ENCODE measurements around the gene PDE3B.
"Not testable (repeated sequence)": the region's sequence is repeated elsewhere in the genome, so short reads cannot be mapped to it uniquely, and the experiment has no call there.

Gene PDE3B

DNA sequence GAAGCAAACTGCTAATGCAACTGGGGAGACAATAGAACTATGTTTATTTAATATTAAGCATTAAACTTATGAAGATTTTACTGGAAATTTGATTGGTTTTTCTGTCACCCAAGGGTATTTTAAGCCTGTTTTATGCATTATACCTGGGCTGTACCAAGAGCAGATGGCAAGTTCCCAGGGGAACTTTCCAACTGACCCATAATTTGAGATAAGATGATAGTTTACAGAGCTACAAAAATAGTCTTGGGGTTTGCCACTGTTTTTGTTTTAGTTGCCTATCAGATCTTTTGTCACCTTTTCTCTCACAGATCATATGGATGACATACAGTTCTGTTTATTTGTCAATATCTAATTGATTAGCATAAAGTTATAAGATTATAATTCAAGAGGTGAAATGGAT is 43.9 kb downstream of the PDE3B start:
- no peak overlapping the region for H3K4me3 ChIP-seq (ENCODE audit: low read depth in 1 of 2, low read length in 2 of 2)
- H3K27me3 ChIP-seq (ENCODE audit: low read depth, low read length), result no peaks in the 10 kb centered on the region
- H3K36me3 ChIP-seq (ENCODE audit: control insufficient read depth in 1 of 2, insufficient read depth in 2 of 2, low read length in 2 of 2), result no peaks in the 10 kb centered on the region
- no peak overlapping the region for H3K27ac ChIP-seq (ENCODE audit: low read length)
- H3K9me3 ChIP-seq (ENCODE audit: control insufficient read depth in 1 of 2, low read length in 2 of 2), result peaks cover 0 to 3% of the 10 kb centered on the region in 2 donors
- H3K4me1 ChIP-seq (ENCODE audit: control insufficient read depth in 1 of 2, insufficient read depth in 2 of 2, low read length in 2 of 2), result no peaks in the 10 kb centered on the region

- Histone ChIP-seq H3K4me1 (ENCODE audit: control insufficient read depth in 1 of 2, insufficient read depth in 2 of 2, low read length in 2 of 2) (no peaks in the 10 kb centered on the region), H3K36me3 (ENCODE audit: control insufficient read depth in 1 of 2, insufficient read depth in 2 of 2, low read length in 2 of 2) (no peaks in the 10 kb centered on the region), H3K9me3 (ENCODE audit: control insufficient read depth in 1 of 2, low read length in 2 of 2) (peaks cover 0 to 8% of the 10 kb centered on the region in 2 donors), H3K4me3 (ENCODE audit: low read depth in 1 of 2, low read length in 2 of 2) (no peak overlapping the region), H3K27ac (ENCODE audit: low read length) (no peak overlapping the region), H3K27me3 (ENCODE audit: low read depth, low read length) (no peaks in the 10 kb centered on the region)
Measured at GRCh38 chr11:14687943-14688627, 44.5 kb downstream of the PDE3B start.

- H3K27me3 ChIP-seq (ENCODE audit: low read depth, low read length); H3K27ac ChIP-seq (ENCODE audit: low read length); H3K4me1 ChIP-seq (ENCODE audit: control insufficient read depth in 1 of 2, insufficient read depth in 2 of 2, low read length in 2 of 2): not testable (repeated sequence)
Measured at GRCh38 chr11:14695656-14696055, 52.1 kb downstream of the PDE3B start.

GRCh38 chr11:14698771-14699170 is 55.2 kb downstream of the PDE3B start:
- Histone ChIP-seq H3K4me3 (ENCODE audit: low read depth in 1 of 2, low read length in 2 of 2) (no peak overlapping the region), H3K27me3 (ENCODE audit: low read depth, low read length) (no peaks in the 10 kb centered on the region), H3K4me1 (ENCODE audit: control insufficient read depth in 1 of 2, insufficient read depth in 2 of 2, low read length in 2 of 2) (no peaks in the 10 kb centered on the region), H3K27ac (ENCODE audit: low read length) (no peak overlapping the region), H3K9me3 (ENCODE audit: control insufficient read depth in 1 of 2, low read length in 2 of 2) (peaks cover under 1 to 5% of the 10 kb centered on the region in 2 donors), H3K36me3 (ENCODE audit: control insufficient read depth in 1 of 2, insufficient read depth in 2 of 2, low read length in 2 of 2) (no peaks in the 10 kb centered on the region)

More at GRCh38 chr11:14695656-14696055, 52.1 kb downstream of the PDE3B start:
- H3K4me3 ChIP-seq (ENCODE audit: low read depth in 1 of 2, low read length in 2 of 2); H3K36me3 ChIP-seq (ENCODE audit: control insufficient read depth in 1 of 2, insufficient read depth in 2 of 2, low read length in 2 of 2): not testable (repeated sequence)
- H3K9me3 ChIP-seq (ENCODE audit: control insufficient read depth in 1 of 2, low read length in 2 of 2), result peaks cover 0 to 13% of the 10 kb centered on the region in 2 donors

DNA sequence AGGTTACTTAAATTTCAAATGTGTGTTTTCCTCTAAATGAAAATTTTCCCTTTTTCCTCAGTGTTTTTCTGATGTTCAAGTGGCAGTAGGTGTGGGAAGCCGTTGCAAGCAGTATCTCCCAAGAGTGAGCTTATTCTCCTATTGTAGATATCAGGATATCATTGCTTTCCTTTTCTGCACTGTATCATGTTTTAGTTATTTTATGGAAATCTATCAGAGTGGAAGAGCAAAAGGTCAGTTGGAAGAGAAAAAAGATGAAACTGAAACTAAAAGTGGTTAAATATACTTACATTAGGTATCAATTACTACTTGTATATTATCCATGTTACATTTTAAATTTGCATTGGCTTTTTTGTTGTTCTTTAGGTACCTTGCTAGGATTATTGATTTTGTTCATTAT is 57.0 kb downstream of the PDE3B start:
- Histone ChIP-seq H3K36me3 (ENCODE audit: control insufficient read depth in 1 of 2, insufficient read depth in 2 of 2, low read length in 2 of 2) (no peaks in the 10 kb centered on the region), H3K4me3 (ENCODE audit: low read depth in 1 of 2, low read length in 2 of 2) (no peak overlapping the region)

DNA sequence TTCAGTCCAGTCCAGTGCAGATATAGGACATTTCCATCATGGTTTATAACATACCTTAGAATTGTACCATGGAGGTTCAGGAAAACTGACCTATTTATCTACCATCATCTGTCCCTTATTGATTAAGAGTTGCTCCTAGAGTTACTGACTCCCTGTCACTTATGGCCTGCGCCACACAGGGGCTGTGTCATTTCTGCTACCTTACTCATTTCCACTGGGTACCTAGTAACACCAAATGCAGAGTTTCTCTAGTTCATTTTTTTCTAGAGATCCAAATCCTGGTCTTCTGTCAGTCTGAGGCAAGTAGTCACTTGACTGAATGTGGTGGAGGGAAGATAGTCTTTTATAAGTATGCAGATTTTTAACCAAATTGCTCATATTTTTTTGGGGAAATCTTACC is 59.2 kb downstream of the PDE3B start:
- no peak overlapping the region for H3K27ac ChIP-seq (ENCODE audit: low read length)
- H3K9me3 ChIP-seq (ENCODE audit: control insufficient read depth in 1 of 2, low read length in 2 of 2), result peaks cover 0 to 5% of the 10 kb centered on the region in 2 donors
- H3K27me3 ChIP-seq (ENCODE audit: low read depth, low read length), result no peaks in the 10 kb centered on the region
- no peaks in the 10 kb centered on the region for H3K36me3 ChIP-seq (ENCODE audit: control insufficient read depth in 1 of 2, insufficient read depth in 2 of 2, low read length in 2 of 2)
- no peaks in the 10 kb centered on the region for H3K4me1 ChIP-seq (ENCODE audit: control insufficient read depth in 1 of 2, insufficient read depth in 2 of 2, low read length in 2 of 2)
- H3K4me3 ChIP-seq (ENCODE audit: low read depth in 1 of 2, low read length in 2 of 2), result no peak overlapping the region

More for the DNA sequence above, 57.0 kb downstream of the PDE3B start:
- Histone ChIP-seq H3K27me3 (ENCODE audit: low read depth, low read length) (no peaks in the 10 kb centered on the region), H3K4me1 (ENCODE audit: control insufficient read depth in 1 of 2, insufficient read depth in 2 of 2, low read length in 2 of 2) (no peaks in the 10 kb centered on the region), H3K9me3 (ENCODE audit: control insufficient read depth in 1 of 2, low read length in 2 of 2) (peaks cover 0 to 5% of the 10 kb centered on the region in 2 donors), H3K27ac (ENCODE audit: low read length) (no peak overlapping the region)

DNA sequence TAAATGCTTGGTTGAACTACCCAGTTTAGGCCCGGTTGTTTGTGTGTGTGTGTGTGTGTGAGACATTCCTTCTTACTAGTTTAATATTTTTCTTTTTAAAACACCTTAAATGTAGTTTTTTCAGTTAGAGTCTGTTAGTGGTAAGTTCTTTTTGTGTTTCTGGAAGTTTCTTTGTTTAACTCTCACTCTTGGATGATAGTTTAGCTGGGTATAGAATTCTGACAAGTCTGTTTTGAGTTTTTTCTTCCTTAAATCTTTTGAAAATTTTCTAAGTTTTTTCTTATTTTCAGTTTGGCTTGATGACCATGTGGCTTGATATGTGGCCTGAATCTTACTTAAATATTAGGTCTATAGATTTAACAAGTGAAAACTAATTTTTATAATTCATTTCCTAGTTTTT is 60.1 kb downstream of the PDE3B start:
- no peak overlapping the region for H3K27ac ChIP-seq (ENCODE audit: low read length)
- no peaks in the 10 kb centered on the region for H3K36me3 ChIP-seq (ENCODE audit: control insufficient read depth in 1 of 2, insufficient read depth in 2 of 2, low read length in 2 of 2)
- no peak overlapping the region for H3K4me3 ChIP-seq (ENCODE audit: low read depth in 1 of 2, low read length in 2 of 2)
- H3K4me1 ChIP-seq (ENCODE audit: control insufficient read depth in 1 of 2, insufficient read depth in 2 of 2, low read length in 2 of 2), result no peaks in the 10 kb centered on the region
- H3K27me3 ChIP-seq (ENCODE audit: low read depth, low read length), result no peaks in the 10 kb centered on the region
- H3K9me3 ChIP-seq (ENCODE audit: control insufficient read depth in 1 of 2, low read length in 2 of 2), result peaks cover 3 to 5% of the 10 kb centered on the region in 2 donors

DNA sequence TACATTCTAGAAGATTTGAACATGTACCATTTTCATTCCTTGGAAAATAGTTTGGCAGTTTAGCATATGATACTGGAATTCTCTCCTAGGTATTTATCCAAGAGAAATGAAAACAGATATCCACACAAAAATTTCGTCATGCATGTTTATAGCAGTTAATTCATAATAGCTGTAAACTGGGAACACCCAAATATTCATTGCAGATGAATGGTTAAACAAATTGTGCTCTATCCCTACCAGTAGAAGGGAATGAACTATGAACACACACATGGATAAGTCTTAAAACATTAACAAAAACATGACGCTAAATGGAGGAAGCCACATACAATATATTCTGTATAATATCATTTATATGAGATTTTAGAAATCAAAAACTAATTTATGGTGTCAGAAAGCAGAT is 61.5 kb downstream of the PDE3B start:
- no peak overlapping the region for H3K4me3 ChIP-seq (ENCODE audit: low read depth in 1 of 2, low read length in 2 of 2)
- no peak overlapping the region for H3K27ac ChIP-seq (ENCODE audit: low read length)
- H3K27me3 ChIP-seq (ENCODE audit: low read depth, low read length), result no peaks in the 10 kb centered on the region
- peaks cover 3 to 5% of the 10 kb centered on the region in 2 donors for H3K9me3 ChIP-seq (ENCODE audit: control insufficient read depth in 1 of 2, low read length in 2 of 2)
- no peaks in the 10 kb centered on the region for H3K36me3 ChIP-seq (ENCODE audit: control insufficient read depth in 1 of 2, insufficient read depth in 2 of 2, low read length in 2 of 2)
- H3K4me1 ChIP-seq (ENCODE audit: control insufficient read depth in 1 of 2, insufficient read depth in 2 of 2, low read length in 2 of 2), result no peaks in the 10 kb centered on the region

- H3K9me3 ChIP-seq (ENCODE audit: control insufficient read depth in 1 of 2, low read length in 2 of 2), result no peaks in the 10 kb centered on the region
- no peak overlapping the region for H3K4me3 ChIP-seq (ENCODE audit: low read depth in 1 of 2, low read length in 2 of 2)
- H3K27me3 ChIP-seq (ENCODE audit: low read depth, low read length), result no peaks in the 10 kb centered on the region
- no peak overlapping the region for H3K27ac ChIP-seq (ENCODE audit: low read length)
- no peaks in the 10 kb centered on the region for H3K36me3 ChIP-seq (ENCODE audit: control insufficient read depth in 1 of 2, insufficient read depth in 2 of 2, low read length in 2 of 2)
- H3K4me1 ChIP-seq (ENCODE audit: control insufficient read depth in 1 of 2, insufficient read depth in 2 of 2, low read length in 2 of 2), result no peaks in the 10 kb centered on the region
Measured at GRCh38 chr11:14713496-14714244, 70.1 kb downstream of the PDE3B start.

- not testable (repeated sequence) for H3K27ac ChIP-seq (ENCODE audit: low read length); H3K36me3 ChIP-seq (ENCODE audit: control insufficient read depth in 1 of 2, insufficient read depth in 2 of 2, low read length in 2 of 2); H3K4me1 ChIP-seq (ENCODE audit: control insufficient read depth in 1 of 2, insufficient read depth in 2 of 2, low read length in 2 of 2); H3K27me3 ChIP-seq (ENCODE audit: low read depth, low read length); H3K9me3 ChIP-seq (ENCODE audit: control insufficient read depth in 1 of 2, low read length in 2 of 2); H3K4me3 ChIP-seq (ENCODE audit: low read depth in 1 of 2, low read length in 2 of 2)
Measured at GRCh38 chr11:14715669-14716068, 72.1 kb downstream of the PDE3B start.

DNA sequence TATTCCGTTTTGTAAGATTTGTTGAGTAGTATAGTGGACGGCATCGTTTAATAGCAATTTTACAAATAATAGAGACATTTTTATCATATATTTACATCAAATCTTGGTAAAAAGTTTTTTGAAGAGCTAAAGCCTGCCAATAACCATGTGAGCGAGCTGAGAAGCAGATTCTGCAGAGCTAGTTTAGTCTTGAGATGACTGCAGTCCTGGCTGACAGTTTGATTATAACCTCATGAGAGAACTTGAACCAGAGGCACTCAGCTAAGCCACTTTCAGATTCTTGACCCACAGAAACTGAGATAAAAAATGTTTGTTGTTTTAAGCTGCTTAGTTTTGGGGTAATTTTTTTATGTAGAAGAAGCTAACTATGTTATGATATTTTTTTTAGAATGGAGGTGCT is 78.9 kb downstream of the PDE3B start:
- Histone ChIP-seq H3K27me3 (ENCODE audit: low read depth, low read length) (no peaks in the 10 kb centered on the region), H3K36me3 (ENCODE audit: control insufficient read depth in 1 of 2, insufficient read depth in 2 of 2, low read length in 2 of 2) (no peaks in the 10 kb centered on the region), H3K27ac (ENCODE audit: low read length) (no peak overlapping the region), H3K9me3 (ENCODE audit: control insufficient read depth in 1 of 2, low read length in 2 of 2) (no peaks in the 10 kb centered on the region), H3K4me1 (ENCODE audit: control insufficient read depth in 1 of 2, insufficient read depth in 2 of 2, low read length in 2 of 2) (no peaks in the 10 kb centered on the region), H3K4me3 (ENCODE audit: low read depth in 1 of 2, low read length in 2 of 2) (no peak overlapping the region)

Data from muscle layer of duodenum (tissue), 2 donors.